K562 (cell line): ENCODE measurements around the gene BTBD10. TPM values are rescaled to one million over a fixed set of nuclear protein-coding genes. Genes with fewer than 3 reads are reported as not detected.

Experiments
- ATF3 ChIP-seq, 2 experiments: fragments of 450-650 bp in 1 of 2; sonication (generic) in 1 of 2; formaldehyde crosslinking in 1 of 2; IDR thresholded peaks in 1 of 2; conservative IDR thresholded peaks in 1 of 2; 2 replicates each; pipeline versions ENCODE4 v1.6.1 to v1.8.1; 2016 to 2023; ENCODE audit warnings: mild to moderate bottlenecking in 2 of 2, moderate library complexity in 2 of 2, inconsistent platforms in 1 of 2, missing genetic modification reagents in 1 of 2
- CUX1 ChIP-seq: fragments of 200-800 bp; sonication (Bioruptor generic); IDR thresholded peaks from 2 replicates; pipeline ENCODE4 v1.6.1; 2016; ENCODE audit warnings: missing genetic modification characterization, missing compliant biosample characterization
- FOSL1 ChIP-seq: fragments of 200-800 bp; sonication (Bioruptor generic); conservative IDR thresholded peaks from 2 replicates; pipeline ENCODE4 v1.6.1; 2016; ENCODE audit warnings: missing genetic modification characterization, missing compliant biosample characterization
- HDAC1 ChIP-seq, 2 experiments: fragments of 450-650 bp; IDR thresholded peaks; 2 replicates each; pipeline ENCODE4 v1.6.1; 2016 to 2017; ENCODE audit warnings: inconsistent platforms in 1 of 2, mild to moderate bottlenecking in 1 of 2, moderate library complexity in 1 of 2
- PKNOX1 ChIP-seq: fragments of 450-650 bp; IDR thresholded peaks from 2 replicates; pipeline ENCODE4 v1.6.1; 2016
- THRAP3 ChIP-seq: fragments of 450-650 bp; IDR thresholded peaks from 2 replicates; pipeline ENCODE4 v1.6.1; 2016; ENCODE audit warnings: mild to moderate bottlenecking, inconsistent platforms, borderline replicate concordance
- ZEB2 ChIP-seq: fragments of 450-650 bp; IDR thresholded peaks from 2 replicates; pipeline ENCODE4 v1.6.1; 2016
- polyA plus RNA-seq, 8 experiments: library from polyadenylated mRNA; depleted of rRNA in 4 of 8; stranded (reverse) in 5 of 8; unstranded in 3 of 8; fragments of >200 nt; fragmentation: Nextera tagmentation in 2 of 8; fragmentation: Illumina TruSeq in 1 of 8; extraction: Ambion mirVana in 2 of 8; extraction: Trizol in 1 of 8; gene quantifications; 2 replicates each; pipeline versions ENCODE4 v1.2.1 to v1.2.3, GENCODE V29; 2011 to 2014; ENCODE audit warnings: inconsistent platforms in 1 of 8, missing spikeins in 1 of 8
- total RNA-seq, 7 experiments: library from RNA; depleted of rRNA in 6 of 7; stranded (reverse); fragments of >200 nt in 6 of 7; fragmentation: Illumina TruSeq in 2 of 7; extraction: Trizol in 2 of 7; gene quantifications; 2 replicates each; pipeline versions ENCODE4 v1.2.1 to v1.2.3, GENCODE V29; 2011 to 2021; ENCODE audit warnings: low replicate concordance in 1 of 7

Gene BTBD10
- total and polyA plus RNA-seq, 9 of the 15 experiments (the other 6 are each of a cell fraction or from before 2014, with no cell fraction given), result 11.6 to 22.8 (median 16.3) TPM

GRCh38 chr11:13462311-13462900, 616 bp downstream of the BTBD10 start (continued):
- peak in 1 of 2 experiments; percentile 42; a peak in 2 of 4 replicates for TF ChIP-seq HDAC1 (IDR thresholded peaks at IDR 0.05)
- peak; percentile 52; the same call in 1 of the 2 replicates for TF ChIP-seq ATF3 (IDR thresholded peaks at IDR 0.05)
- TF ChIP-seq ATF3 (CRISPR knock-in tag; conservative IDR thresholded peaks at IDR 0.05), result no peak
- peak; percentile 86 for TF ChIP-seq ZEB2
- TF ChIP-seq CUX1 (CRISPR knock-in tag), result no peak
- TF ChIP-seq THRAP3, result no peak
- TF ChIP-seq PKNOX1, result peak; percentile 44
- peak; percentile 64 for TF ChIP-seq FOSL1 (tag)
